Tibial nerve (tissue), 3 donors: ENCODE data around the gene PAFAH1B2.

Experiments used
- POLR2A ChIP-seq, 2 donors: fragments of 450-650 bp; IDR thresholded peaks; one replicate each; pipeline ENCODE4 v1.6.1; 2017; ENCODE audit warnings: antibody characterized with exemption in 2 of 2, mild to moderate bottlenecking in 2 of 2, moderate library complexity in 2 of 2
- TF ChIP-seq, protein P1 (sequence below), 5 experiments: fragments of 200-600 bp in 3 of 5; fragments of 450-650 bp in 2 of 5; sonication (generic) in 3 of 5; IDR thresholded peaks; one replicate each; pipeline ENCODE4 v1.5.1; 2016 to 2019; ENCODE audit warnings: antibody characterized with exemption in 5 of 5, mild to moderate bottlenecking in 3 of 5, moderate library complexity in 2 of 5

DNA sequence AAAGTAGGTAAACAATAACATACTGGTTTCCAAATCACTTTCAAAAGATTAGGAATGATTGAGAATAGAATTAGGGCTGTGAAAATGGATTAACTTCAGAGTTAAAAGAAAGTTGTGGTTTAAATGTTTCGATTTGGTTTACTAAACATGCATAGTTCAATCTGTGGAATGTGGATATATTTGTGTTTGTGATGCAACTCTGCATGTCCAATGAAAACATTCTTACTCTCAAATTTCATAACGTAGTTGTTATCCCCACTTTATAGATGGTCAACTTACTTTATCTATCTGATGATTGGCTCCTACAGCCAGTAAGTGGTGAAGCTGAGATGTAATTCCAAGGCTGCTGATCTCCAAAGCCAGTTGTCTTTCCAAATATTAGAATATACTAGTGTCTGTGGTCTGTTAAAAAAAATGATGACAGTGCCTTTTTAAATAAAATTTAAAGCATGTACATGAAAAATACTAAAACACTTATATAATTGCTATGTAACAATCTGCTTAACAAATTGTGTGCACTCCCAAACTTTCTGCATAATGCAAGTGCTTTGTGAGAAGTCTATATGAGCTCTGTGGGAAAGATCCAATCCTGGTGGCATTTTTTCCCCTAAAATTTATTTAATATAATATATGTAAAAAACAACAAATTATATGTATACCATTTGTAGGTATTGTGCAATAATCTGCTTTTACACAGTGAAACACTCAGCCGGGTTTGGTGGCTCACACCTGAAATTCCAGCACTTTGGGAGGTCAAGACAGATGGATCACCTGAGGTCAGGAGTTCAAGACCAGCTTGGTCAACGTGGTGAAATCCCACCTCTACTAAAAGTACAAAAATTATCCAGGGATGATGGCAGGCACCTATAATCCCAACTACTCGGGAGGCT, 36.1 kb upstream of the PAFAH1B2 start:
- TF ChIP-seq, protein P1, sequence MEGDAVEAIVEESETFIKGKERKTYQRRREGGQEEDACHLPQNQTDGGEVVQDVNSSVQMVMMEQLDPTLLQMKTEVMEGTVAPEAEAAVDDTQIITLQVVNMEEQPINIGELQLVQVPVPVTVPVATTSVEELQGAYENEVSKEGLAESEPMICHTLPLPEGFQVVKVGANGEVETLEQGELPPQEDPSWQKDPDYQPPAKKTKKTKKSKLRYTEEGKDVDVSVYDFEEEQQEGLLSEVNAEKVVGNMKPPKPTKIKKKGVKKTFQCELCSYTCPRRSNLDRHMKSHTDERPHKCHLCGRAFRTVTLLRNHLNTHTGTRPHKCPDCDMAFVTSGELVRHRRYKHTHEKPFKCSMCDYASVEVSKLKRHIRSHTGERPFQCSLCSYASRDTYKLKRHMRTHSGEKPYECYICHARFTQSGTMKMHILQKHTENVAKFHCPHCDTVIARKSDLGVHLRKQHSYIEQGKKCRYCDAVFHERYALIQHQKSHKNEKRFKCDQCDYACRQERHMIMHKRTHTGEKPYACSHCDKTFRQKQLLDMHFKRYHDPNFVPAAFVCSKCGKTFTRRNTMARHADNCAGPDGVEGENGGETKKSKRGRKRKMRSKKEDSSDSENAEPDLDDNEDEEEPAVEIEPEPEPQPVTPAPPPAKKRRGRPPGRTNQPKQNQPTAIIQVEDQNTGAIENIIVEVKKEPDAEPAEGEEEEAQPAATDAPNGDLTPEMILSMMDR (IDR thresholded peaks at IDR 0.05), result no peak
- no peak for TF ChIP-seq POLR2A (IDR thresholded peaks at IDR 0.05)
